H9 (cell line): ENCODE data around the gene C1orf74. TPM values are rescaled to one million over a fixed set of nuclear protein-coding genes. Genes with fewer than 3 reads are reported as not detected.

Source experiments
- DNase-seq: peaks from one replicate; pipeline ENCODE4 v3.0.0-alpha.2; 2017
- H2AFZ ChIP-seq: one replicate; pipeline ENCODE4 v1.6.1; 2013; ENCODE audit warnings: mild to moderate bottlenecking, low read length, control low read depth, moderate library complexity
- H2AK5ac ChIP-seq: 2 replicates; pipeline ENCODE4 v1.6.1; 2013; ENCODE audit warnings: low read length, control low read depth, mixed read lengths; ENCODE audit not compliant: insufficient read length
- H2BK120ac ChIP-seq: one replicate; pipeline ENCODE4 v1.6.1; 2013; ENCODE audit warnings: low read depth, mild to moderate bottlenecking, low read length, control low read depth, inconsistent platforms; ENCODE audit not compliant: poor library complexity, severe bottlenecking
- H2BK12ac ChIP-seq: 2 replicates; pipeline ENCODE4 v1.6.1; 2013; ENCODE audit warnings: low read length, control low read depth, mixed read lengths, low read depth; ENCODE audit not compliant: insufficient read length
- H2BK15ac ChIP-seq: 2 replicates; pipeline ENCODE4 v1.6.1; 2013; ENCODE audit warnings: low read depth, low read length, control low read depth
- H2BK20ac ChIP-seq: one replicate; pipeline ENCODE4 v1.6.1; 2013; ENCODE audit warnings: low read depth, mild to moderate bottlenecking, low read length, control low read depth, inconsistent platforms; ENCODE audit not compliant: poor library complexity, severe bottlenecking
- H2BK5ac ChIP-seq: 2 replicates; pipeline ENCODE4 v1.6.1; 2013; ENCODE audit warnings: low read length, control low read depth, mixed read lengths; ENCODE audit not compliant: insufficient read length
- H3K14ac ChIP-seq: 2 replicates; pipeline ENCODE4 v1.6.1; 2013; ENCODE audit warnings: low read length, control low read depth; ENCODE audit not compliant: insufficient read depth
- H3K18ac ChIP-seq: 2 replicates; pipeline ENCODE4 v1.6.1; 2013; ENCODE audit warnings: low read depth, mild to moderate bottlenecking, mixed read lengths, low read length, control low read depth; ENCODE audit not compliant: insufficient read length
- H3K23ac ChIP-seq: 2 replicates; pipeline ENCODE4 v1.6.1; 2013; ENCODE audit warnings: low read length, control low read depth, mixed read lengths, low read depth; ENCODE audit not compliant: insufficient read length
- H3K23me2 ChIP-seq: 2 replicates; pipeline ENCODE4 v1.6.1; 2013; ENCODE audit warnings: low read depth, mild to moderate bottlenecking, mixed read lengths, low read length, control low read depth; ENCODE audit not compliant: insufficient read length, poor library complexity, severe bottlenecking
- H3K27ac ChIP-seq: 2 replicates; pipeline ENCODE4 v1.5.1; 2013; ENCODE audit warnings: low read length, control low read depth, mixed read lengths, low read depth; ENCODE audit not compliant: insufficient read length
- H3K27me3 ChIP-seq: 2 replicates; pipeline ENCODE4 v1.6.1; 2013; ENCODE audit warnings: low read length, control low read depth, inconsistent platforms; ENCODE audit not compliant: insufficient read depth
- H3K4ac ChIP-seq: 2 replicates; pipeline ENCODE4 v1.6.1; 2013; ENCODE audit warnings: low read depth, mild to moderate bottlenecking, control low read depth, inconsistent platforms, low read length, moderate library complexity
- H3K4me1 ChIP-seq: 2 replicates; pipeline ENCODE4 v1.6.1; 2013; ENCODE audit warnings: low read length, control low read depth, inconsistent platforms; ENCODE audit not compliant: insufficient read depth
- H3K4me2 ChIP-seq: 2 replicates; pipeline ENCODE4 v1.6.1; 2013; ENCODE audit warnings: low read length, control low read depth, mixed read lengths; ENCODE audit not compliant: insufficient read length, insufficient read depth
- H3K56ac ChIP-seq: 2 replicates; pipeline ENCODE4 v1.6.1; 2013; ENCODE audit warnings: low read depth, mild to moderate bottlenecking, mixed read lengths, low read length, control low read depth; ENCODE audit not compliant: insufficient read length
- H3K79me1 ChIP-seq: 2 replicates; pipeline ENCODE4 v1.6.1; 2013; ENCODE audit warnings: low read depth, mild to moderate bottlenecking, moderate library complexity, low read length, control low read depth, inconsistent platforms; ENCODE audit not compliant: insufficient read depth, poor library complexity, severe bottlenecking
- H3K79me2 ChIP-seq: 2 replicates; pipeline ENCODE4 v1.6.1; 2013; ENCODE audit warnings: low read length, control low read depth, inconsistent platforms; ENCODE audit not compliant: insufficient read depth
- H3K9ac ChIP-seq: 2 replicates; pipeline ENCODE4 v1.6.1; 2013; ENCODE audit warnings: low read length, control low read depth, mixed read lengths; ENCODE audit not compliant: insufficient read length; ENCODE audit errors: extremely low read depth
- H3K9me3 ChIP-seq: one replicate; pipeline ENCODE4 v1.6.1; 2013; ENCODE audit warnings: low read depth, low read length, inconsistent platforms; ENCODE audit not compliant: control insufficient read depth
- H3T11ph ChIP-seq: one replicate; pipeline ENCODE4 v1.6.1; 2013; ENCODE audit warnings: mild to moderate bottlenecking, low read length, control low read depth, inconsistent platforms
- H4K20me1 ChIP-seq: one replicate; pipeline ENCODE4 v1.6.1; 2013; ENCODE audit not compliant: control insufficient read depth, insufficient read length, insufficient read depth
- H4K5ac ChIP-seq: 2 replicates; pipeline ENCODE4 v1.6.1; 2013; ENCODE audit warnings: low read depth, mild to moderate bottlenecking, mixed read lengths, low read length, control low read depth; ENCODE audit not compliant: insufficient read length
- H4K8ac ChIP-seq: replicated peaks from 2 replicates; pipeline ENCODE4 v1.6.1; 2013; ENCODE audit warnings: low read length, control low read depth, mixed read lengths, low read depth; ENCODE audit not compliant: insufficient read length
- H4K91ac ChIP-seq: 2 replicates; pipeline ENCODE4 v1.6.1; 2013; ENCODE audit warnings: low read depth, mild to moderate bottlenecking, moderate library complexity, mixed read lengths, low read length, control low read depth; ENCODE audit not compliant: insufficient read length
- H3K27ac Mint-ChIP-seq, 3 experiments: 2 replicates in 2 of 3; 3 replicates in 1 of 3; pipeline ENCODE4 v1.8.0; 2020 to 2021; ENCODE audit warnings: mixed read lengths in 3 of 3, mild to moderate bottlenecking in 1 of 3, moderate library complexity in 1 of 3
- H3K27me3 Mint-ChIP-seq: 2 replicates; pipeline ENCODE4 v1.8.0; 2021; ENCODE audit warnings: low read depth, mild to moderate bottlenecking, moderate library complexity, mixed read lengths
- H3K36me3 Mint-ChIP-seq, 3 experiments: 2 replicates in 2 of 3; 3 replicates in 1 of 3; pipeline ENCODE4 v1.8.0; 2020 to 2021; ENCODE audit warnings: low read depth in 3 of 3, mixed read lengths in 3 of 3; ENCODE audit not compliant: insufficient read depth in 1 of 3
- H3K4me1 Mint-ChIP-seq, 2 experiments: 2 replicates each; pipeline ENCODE4 v1.8.0; 2020; ENCODE audit warnings: mixed read lengths in 2 of 2
- H3K4me3 Mint-ChIP-seq, 2 experiments: 2 replicates in 1 of 2; 3 replicates in 1 of 2; pipeline ENCODE4 v1.8.0; 2020 to 2021; ENCODE audit warnings: mild to moderate bottlenecking in 2 of 2, mixed read lengths in 2 of 2, moderate library complexity in 1 of 2
- H3K9me3 Mint-ChIP-seq, 2 experiments: 2 replicates in 1 of 2; 3 replicates in 1 of 2; pipeline ENCODE4 v1.8.0; 2020; ENCODE audit warnings: mild to moderate bottlenecking in 2 of 2, mixed read lengths in 2 of 2, moderate library complexity in 1 of 2
- CTCF ChIP-seq: fragments of 200-600 bp; sonication (generic); conservative IDR thresholded peaks from 3 replicates; pipeline ENCODE4 v1.8.0; 2021; ENCODE audit warnings: antibody characterized with exemption, mild to moderate bottlenecking
- WGBS: extraction: QIAGEN DNeasy Blood & Tissue Kit; methylation state at CpG from one replicate; pipeline ENCODE4 v1.1.7; 2013; ENCODE audit warnings: missing lambda C conversion rate, low lambda C conversion rate, mixed read lengths; ENCODE audit not compliant: insufficient read length; ENCODE audit errors: extremely low coverage; 5-methylcytosine and 5-hydroxymethylcytosine counted together
- total RNA-seq: library from RNA; stranded (reverse); gene quantifications from 2 replicates; pipeline ENCODE4 v1.2.1, GENCODE V29; 2021

The C1orf74 gene
- total RNA-seq, 1 experiment from 2014 or later = 2.4 TPM

GRCh38 chr1:209752890-209753289 is 31.5 kb downstream of the C1orf74 start:
- Histone ChIP-seq H2BK5ac (no peak overlapping the region), H3K23me2 (no peaks in the 10 kb centered on the region), H3K4ac (no peak overlapping the region), H3K18ac (no peak overlapping the region), H2AK5ac (no peak overlapping the region), H3K27me3 (peaks cover 2% of the 10 kb centered on the region; the same call in 1 of the 2 replicates), H3K23ac (no peak overlapping the region), H3K9me3 (no peaks in the 10 kb centered on the region), H4K20me1 (no peaks in the 10 kb centered on the region), H3K4me1 (no peaks in the 10 kb centered on the region), H3T11ph (no peak overlapping the region), H3K14ac (no peak overlapping the region), H2BK15ac (no peak overlapping the region), H4K8ac (no peak overlapping the region), H3K4me2 (no peak overlapping the region), H2AFZ (no peak overlapping the region), H2BK12ac (no peak overlapping the region), H3K79me2 (no peaks in the 10 kb centered on the region), H3K9ac (no peak overlapping the region), H3K56ac (no peak overlapping the region), H2BK20ac (no peak overlapping the region), H4K5ac (no peak overlapping the region), H3K27ac (no peak overlapping the region), H4K91ac (no peak overlapping the region), H3K79me1 (no peaks in the 10 kb centered on the region), H2BK120ac (no peak overlapping the region)
- no CpG with 5 or more reads among the region's 3 CpGs for WGBS
- Mint-ChIP-seq H3K27me3 (peaks cover 32% of the 10 kb centered on the region), H3K27ac (no peak overlapping the region; a peak in 1 of 7 replicates), H3K4me1 (peaks cover 10% of the 10 kb centered on the region in 2 experiments), H3K4me3 (no peak overlapping the region), H3K9me3 (no peaks in the 10 kb centered on the region), H3K36me3 (no peaks in the 10 kb centered on the region)
- no peak for TF ChIP-seq CTCF
- DNase-seq = no peak
